ENCODE measurements around the gene GPX1.
"Not testable (repeated sequence)": the region's sequence is repeated elsewhere in the genome, so short reads cannot be mapped to it uniquely, and the experiment has no call there.

GPX1 gene

DNA sequence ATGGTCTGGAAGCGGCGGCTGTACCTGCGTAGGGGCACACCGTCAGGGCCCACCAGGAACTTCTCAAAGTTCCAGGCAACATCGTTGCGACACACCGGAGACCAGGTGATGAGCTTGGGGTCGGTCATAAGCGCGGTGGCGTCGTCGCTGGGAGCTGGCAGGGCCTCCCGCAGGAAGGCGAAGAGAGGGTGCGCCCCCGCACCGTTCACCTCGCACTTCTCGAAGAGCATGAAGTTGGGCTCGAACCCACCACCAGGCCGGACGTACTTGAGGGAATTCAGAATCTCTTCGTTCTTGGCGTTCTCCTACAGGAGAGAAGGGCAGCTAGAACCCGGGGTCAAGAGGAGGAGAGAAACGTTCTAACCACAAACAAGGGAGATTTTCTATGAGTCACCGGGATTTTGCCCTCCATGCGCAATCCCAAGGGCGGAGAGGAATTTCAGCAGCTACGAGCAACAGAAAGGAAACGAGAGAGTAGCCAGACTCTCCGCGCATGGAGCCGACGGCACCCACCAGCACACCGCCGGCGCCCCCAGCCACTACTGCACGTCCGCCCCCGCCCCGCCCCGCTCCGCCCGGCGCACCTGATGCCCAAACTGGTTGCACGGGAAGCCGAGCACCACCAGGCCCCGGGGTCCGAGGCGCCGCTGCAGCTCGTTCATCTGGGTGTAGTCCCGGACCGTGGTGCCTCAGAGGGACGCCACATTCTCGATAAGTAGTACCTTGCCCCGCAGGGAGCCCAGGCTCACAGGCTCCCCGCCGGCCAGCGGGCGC lies 523 bp downstream of the GPX1 start:
- peak; percentile 94 for DNase-seq (ENCODE audit: low read depth)

DNA sequence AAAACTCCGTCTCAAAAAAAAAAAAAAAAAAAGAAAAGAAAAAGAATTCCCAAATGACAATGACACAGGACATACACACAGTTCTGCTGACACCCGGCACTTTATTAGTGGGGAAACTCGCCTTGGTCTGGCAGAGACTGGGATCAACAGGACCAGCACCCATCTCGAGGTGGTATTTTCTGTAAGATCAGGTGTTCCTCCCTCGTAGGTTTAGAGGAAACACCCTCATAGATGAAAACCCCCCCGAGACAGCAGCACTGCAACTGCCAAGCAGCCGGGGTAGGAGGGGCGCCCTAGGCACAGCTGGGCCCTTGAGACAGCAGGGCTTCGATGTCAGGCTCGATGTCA lies 1.1 kb downstream of the GPX1 start:
- not testable (repeated sequence) for DNase-seq (ENCODE audit: low read depth)

DNA sequence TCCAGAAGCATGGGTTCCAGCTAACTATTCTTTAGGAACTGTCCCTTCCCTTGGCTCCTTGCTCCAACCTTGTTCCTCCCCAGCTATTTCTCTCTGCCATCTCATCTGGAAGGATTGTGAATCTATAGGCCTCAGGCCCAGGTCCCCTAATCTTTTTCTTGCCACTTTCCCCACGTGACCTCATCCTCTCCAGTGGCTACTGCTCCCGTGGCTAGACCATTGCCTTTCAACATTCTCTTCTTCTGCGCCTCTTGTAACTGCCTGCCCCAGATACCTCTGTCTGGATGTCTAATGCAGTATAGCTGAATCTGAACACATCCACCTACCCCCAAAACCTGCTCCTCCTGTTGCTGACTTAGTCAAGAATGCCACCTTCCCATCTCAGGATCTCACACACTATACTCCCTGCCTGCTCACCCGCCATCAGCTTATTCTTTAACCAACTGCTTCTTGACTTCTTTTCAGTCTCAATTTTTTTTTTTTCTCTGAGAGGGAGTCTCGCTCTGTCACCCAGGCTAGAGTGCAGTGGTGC lies 5.2 kb downstream of the GPX1 start:
- DNase-seq (ENCODE audit: low read depth) = no peak

DNA sequence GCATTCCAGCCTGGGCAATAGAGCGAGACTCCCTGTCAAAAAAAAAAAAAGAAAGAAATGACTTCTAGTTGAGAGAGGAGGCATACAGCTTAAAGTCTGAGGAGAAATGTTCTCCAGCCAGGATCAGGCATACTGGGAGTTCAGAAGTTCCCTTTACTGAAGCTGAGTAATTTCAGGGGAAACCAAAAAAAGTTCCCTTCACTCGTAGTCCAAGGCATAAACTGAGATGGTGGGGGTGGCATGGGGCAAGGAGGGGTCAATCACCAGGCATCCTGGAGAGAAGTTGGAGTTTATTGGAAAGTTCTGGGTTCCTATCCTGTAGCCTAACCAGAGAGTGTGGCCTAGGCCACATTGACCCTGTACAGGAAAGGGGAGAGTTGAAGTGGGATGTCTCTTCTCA lies 5.9 kb downstream of the GPX1 start:
- no peak for DNase-seq (ENCODE audit: low read depth)

DNA sequence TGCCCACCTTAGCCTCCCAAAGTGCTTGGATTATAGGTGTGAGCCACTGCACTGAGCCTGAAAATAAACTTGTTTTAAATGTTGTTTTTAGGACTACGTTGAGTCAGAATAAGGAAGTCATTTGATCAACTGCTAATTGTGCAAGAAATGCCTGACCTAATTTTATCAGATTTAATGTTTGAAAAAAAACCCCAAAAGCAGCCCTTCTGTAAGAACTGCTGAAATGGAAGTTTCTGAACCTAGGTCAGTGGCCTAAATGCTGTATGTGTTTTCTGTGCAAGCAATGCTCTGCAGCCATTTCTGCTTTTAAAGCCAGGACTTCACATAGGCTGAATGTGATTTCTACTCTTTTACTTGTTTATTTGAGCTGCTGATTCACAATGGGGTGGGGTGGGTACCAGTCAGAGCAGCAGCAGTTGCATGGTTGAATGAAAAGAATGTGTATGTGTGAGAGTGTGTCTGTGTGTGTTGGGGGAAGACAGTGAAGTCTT lies 6.6 kb downstream of the GPX1 start:
- DNase-seq (ENCODE audit: low read depth) = peak; percentile 96

DNA sequence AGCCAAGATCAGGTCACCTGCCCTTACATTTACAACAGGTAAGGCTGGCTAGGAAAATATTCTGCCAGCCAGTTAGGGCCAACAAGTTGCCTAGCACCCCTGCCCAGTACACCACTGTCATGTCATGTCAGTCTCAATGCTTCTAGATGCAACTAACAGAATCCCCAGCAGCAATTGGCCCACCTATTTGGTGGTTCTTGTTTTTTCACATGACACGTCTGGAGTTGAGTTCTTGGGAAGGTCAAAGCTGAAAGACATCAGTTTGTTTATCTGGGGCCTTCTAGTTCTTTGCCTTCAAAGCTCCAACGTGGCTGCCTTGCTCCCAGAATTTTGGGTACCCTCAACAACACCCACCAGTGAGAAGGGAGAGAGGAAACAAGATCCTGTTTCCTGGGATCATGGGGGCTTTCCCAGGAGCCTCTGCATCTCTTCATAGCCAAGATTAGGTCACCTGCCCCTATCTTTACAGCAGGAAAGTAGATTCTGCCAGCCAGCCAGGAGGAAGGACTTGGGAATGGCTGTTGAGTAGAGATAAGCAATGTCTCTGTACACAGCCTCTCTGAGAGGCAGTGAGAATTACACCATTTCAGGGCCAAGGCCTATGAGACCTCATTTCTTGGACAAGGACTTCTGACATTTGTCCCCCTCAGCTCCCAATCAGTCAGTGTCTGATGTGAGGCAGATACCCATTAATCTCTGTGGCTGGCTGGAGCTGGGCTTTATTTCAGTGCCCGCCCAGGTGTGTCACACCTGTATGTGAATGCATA lies 8.6 kb downstream of the GPX1 start:
- no peak for DNase-seq (ENCODE audit: low read depth)

DNA sequence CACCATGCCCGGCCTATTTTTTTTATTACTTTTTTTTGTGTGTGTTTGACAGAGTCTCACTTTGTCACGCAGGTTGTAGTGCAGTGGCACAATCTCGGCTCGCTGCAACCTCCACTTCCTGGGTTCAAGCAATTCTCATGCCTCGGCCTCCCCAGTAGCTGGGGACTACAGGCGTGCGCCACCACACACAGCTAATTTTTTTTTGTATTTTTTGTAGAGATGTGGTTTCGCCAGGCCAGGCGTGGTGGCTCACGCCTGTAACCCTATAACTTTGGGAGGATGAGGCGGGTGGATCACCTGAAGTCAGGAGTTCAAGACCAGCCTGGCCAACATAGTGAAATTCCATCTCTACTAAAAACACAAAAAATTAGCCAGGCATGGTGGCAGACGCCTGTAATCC lies 9.8 kb downstream of the GPX1 start:
- not testable (repeated sequence) for DNase-seq (ENCODE audit: low read depth)

DNA sequence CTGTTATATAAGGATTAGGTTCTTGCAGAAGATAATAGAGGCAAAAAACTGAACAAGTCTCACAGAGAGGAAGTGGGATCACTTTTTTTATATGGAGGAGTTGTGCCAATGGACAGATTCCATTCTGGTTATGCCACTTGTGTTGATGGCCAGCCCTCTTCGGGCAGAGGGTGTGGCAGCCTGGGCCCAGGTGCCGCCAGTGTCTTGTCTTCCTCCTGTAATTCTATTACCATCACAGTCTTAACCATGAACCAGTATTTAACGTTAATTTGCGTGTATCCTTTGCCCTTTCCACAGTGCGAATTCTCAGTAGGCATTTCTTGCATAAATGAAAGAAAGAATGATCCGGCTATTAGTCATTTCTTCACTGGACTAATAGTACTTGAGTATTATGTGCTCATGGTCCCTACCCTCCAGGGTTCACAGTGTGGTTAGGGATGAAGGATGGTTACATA lies 11.3 kb downstream of the GPX1 start:
- DNase-seq (ENCODE audit: low read depth) = no peak

DNA sequence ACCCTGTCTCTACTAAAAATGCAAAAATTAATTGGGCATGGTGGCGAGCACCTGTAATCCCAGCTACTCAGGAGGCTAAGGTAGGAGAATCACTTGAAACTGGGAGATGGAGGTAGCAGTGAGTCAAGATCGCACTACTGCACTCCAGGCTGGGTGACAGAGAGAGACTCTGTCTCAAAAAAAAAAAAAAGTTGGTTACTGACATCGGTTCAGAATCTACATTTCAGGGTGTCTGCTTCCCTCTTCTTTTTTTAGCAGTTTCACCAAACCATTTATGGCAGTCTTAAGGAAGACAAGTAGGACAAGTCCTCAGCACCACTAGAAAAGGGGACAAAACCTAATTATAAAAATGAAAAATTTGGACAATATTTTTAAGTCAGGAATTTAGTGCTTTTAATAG lies 15.0 kb downstream of the GPX1 start:
- DNase-seq (ENCODE audit: low read depth) = no peak

DNA sequence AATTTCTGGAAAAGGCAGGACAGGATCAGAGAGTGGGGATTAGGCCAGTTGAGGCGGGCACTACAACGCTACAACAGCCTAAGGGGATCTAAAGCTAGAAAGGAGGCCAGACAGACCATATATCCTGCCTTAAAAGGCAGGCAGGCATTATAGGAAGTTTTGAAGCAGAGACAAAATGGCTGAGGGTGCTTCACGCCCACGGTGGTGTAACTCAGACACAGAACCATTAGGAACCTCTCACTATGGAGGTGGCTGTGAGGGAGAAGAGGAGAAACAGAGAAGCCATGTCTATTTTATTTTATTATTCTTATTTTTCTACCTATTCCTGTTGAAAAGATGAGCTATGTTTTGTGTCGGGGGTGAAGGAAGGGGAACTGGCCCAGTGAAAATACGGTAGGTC lies 16.2 kb downstream of the GPX1 start:
- no peak for DNase-seq (ENCODE audit: low read depth)

DNA sequence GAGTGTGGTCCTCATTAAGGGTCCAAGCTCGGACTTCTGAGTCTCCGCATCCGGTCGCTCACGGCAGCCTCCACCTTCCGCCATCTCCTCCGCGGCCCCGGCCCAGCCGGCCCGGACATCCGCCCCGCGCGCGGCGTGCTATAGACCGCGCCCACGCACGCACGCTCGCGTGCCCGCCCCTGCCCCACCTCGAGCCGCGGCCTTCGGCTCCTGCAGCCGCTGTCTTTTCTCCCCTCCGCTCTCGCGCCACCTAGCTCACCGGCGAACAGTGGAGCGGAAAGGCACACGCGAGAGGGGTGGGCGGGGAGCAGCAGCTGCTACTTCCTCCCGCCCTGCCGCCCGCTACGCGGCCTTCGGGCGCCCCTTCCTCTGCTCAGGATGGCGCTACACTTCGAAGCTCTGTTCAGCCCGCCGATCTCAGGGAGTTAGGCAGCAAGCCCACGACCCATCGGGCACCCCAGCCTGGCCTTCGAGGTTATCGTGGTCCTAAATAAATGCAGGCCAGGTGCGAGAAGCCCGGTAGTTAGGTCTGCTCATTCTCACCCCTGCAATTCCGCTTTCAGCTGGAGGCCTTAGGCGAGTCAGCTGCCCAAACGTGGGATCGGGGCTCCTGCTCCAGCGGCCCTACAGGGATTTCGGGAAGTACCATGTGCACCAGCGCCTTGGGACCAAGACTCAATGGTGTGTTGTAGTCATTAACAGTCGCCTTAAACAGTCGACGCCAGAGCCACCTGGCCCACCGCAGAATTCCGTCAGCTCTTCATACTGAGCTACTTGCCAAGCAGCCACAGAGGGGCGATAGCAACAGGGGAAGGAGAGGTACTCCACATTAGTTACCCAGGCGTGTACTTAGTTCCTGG lies 18.0 kb downstream of the GPX1 start, which contains the start of gene USP4:
Gene USP4, minus strand, starts transcription at position 113 of the 860 bp plus-strand sequence. Its CDS starts 29 bp downstream, at position 84.
- DNase-seq (ENCODE audit: low read depth) = peak; percentile 90

DNA sequence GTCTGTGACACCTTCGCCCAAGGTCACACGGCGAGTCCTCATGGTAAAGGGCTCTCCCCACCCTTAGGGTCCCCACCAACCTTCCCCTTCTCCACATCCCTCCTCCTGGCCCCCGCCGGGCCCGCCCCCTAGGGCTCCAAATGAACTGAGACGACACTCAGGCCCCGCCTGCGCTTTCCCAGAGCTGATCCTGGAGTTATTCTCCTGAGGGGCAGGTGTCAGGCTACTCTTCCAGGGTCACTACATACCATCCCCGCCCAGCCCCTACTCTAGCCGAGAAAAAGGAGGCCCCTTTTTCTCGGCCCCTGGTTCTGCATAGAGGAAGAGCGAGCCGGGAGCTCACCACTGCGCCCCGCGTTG lies 18.6 kb downstream of the GPX1 start:
- DNase-seq (ENCODE audit: low read depth) = no peak

DNA sequence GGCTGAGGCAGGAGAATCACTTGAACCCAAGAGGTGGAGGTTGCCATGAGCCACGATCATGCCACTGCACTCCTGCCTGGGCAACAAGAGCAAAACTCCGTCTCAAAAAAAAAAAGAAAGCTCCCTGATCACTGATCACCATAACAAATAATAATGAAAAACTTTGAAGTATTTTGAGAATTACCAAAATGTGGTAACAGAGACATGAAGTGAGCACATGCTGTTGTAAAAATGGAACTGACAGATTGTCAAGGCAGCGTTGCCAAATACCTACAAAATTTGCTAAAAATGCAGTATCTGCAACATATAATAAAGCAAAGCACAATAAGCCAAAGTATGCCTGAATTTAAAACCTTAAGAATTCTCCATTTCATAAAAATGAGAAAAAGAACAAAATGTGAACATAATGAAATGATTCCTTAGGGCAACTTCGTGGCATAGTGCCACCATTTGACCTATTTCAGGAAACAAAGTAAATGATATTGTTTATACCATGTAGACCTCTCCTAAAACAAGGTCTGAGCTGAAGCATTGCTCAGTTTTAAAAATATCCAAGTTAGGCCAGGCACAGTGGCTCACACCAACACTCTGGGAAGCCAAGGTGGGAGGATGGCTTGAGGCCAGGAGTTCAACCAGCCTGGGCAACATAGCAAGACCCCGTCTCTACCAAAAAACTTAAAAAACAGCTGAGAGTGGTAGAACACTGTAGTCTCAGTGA lies 24.1 kb downstream of the GPX1 start:
- no peak for DNase-seq (ENCODE audit: low read depth)

DNA sequence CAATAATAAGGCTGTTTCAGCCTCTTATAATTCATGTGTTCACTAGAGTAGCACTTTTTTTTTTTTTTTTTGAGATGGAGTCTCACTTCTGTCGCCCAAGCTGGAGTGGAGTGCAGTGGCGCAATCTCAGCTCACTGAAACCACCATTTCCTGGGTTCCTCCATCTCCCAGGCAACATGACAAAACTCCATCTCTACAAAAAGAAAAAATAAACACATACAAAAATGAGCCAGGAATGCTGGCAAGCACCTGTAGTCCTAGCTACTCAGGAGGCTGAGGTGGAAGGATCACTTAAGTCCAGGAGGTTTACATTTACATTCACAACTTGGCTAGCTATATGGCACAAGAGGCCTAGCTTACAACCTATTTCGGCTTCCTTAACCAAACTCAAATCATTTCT lies 25.1 kb downstream of the GPX1 start:
- DNase-seq (ENCODE audit: low read depth) = no peak

DNA sequence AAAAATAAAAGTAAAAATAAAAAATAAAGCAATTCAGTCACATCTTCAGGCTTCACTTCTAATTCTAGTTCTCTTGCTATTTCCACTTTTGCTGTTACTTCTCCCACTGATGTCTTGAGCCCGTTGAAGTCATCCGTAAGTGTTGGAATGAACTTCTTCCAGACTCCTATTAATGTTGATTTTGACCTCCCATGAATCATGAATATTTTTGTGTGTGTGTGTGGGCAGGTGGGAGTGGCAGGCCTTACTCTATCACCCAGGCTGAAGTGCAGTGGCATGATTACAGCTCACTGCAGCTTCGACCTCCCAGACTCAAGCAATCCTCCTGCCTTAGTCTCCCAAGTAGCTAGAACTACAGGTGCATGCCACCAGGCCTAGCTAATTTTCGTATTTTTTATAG lies 29.0 kb downstream of the GPX1 start:
- DNase-seq (ENCODE audit: low read depth) = peak; percentile 47

DNA sequence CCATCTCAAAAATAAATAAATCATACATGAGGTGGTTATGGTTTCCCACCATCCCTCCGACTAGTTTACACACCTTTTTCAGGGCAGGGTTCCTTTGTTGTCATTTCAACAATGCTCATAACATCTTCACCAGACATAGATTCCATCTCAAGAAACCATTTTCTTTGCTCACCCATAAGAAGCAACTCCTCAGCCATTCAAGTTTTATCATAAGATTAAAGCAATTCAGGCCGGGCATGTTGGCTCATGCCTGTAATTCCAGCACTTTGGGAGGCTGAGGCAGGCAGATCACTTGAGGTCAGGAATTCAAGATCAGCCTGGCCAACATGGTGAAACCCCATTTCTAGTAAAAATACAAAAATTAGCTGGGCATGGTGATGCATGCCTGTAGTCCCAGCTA lies 29.8 kb downstream of the GPX1 start:
- not testable (repeated sequence) for DNase-seq (ENCODE audit: low read depth)

DNA sequence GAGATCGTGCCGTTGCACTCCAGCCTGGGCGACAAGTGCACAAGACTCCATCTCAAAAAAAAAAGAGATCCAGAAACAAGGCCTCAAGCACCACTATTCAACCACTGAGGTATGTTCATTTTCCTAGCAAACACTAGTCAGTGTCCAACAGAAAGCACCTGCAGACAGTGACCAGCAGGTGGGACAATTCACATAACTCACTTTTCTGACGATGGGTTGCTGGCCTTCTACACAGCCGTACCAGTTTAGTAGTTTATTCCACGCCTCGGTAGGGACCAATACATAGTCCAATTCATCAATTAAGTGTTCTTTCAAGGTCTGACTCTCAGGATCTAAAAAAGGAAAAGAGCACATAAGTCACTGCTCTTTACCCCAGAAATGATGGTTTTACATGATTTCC lies 30.7 kb downstream of the GPX1 start:
- DNase-seq (ENCODE audit: low read depth) = no peak

DNA sequence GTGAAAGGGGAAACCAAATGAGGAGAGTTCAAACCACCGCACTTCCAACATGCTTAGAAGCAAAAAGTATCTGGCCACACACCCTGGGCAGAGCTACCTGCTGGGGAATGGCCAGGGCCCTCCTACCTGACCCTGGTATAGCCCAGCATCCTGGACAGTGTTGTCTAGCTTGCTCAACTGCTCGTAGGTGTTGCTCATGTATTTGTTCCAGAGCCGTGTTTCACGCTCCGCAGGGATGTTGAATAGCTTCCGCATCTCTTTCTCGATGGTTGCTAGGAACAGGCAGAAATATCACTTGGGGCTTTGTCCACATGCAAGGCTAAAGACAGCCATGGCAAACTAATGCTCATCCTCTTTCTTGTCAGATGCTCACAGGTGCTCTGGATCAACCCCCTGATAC lies 33.4 kb downstream of the GPX1 start:
- DNase-seq (ENCODE audit: low read depth) = no peak

DNA sequence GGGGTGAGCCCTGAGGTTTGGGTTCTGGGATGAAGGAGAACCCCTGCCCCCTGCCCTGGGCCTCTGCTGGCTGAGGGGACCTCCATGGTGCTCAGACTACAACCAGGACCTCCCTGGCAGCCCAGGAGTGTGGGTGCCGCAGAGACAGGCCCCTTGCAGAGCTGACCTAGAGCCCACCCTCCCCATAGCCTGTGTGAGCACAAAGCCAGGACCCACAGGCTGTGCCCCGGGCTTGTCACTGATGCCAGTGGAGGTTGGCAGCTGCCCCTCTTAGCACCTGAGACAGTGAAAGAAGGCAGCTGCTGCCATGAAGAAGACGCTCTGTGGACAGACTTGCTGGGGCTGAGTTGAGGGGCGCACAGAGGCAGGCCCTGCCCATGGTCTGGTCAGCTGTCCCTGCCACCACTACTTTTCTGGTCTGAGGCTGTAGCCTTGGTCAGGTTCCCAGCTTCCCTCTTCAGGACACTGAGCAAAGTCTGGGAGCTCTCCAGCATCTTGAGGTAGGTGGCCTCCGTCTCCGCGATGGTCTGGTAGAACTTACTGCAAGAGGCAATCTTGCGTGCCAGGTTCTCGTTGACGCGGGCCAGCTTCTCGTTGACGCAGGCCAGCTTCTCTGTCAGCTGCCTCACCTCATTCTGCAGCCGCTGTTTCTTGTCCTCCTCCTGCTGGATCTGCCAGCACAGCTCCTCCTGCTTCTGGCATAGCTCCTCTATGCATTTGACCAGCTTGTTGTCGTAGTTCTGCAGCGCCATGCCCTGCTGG lies 41.3 kb downstream of the GPX1 start:
- DNase-seq (ENCODE audit: low read depth) = no peak

DNA sequence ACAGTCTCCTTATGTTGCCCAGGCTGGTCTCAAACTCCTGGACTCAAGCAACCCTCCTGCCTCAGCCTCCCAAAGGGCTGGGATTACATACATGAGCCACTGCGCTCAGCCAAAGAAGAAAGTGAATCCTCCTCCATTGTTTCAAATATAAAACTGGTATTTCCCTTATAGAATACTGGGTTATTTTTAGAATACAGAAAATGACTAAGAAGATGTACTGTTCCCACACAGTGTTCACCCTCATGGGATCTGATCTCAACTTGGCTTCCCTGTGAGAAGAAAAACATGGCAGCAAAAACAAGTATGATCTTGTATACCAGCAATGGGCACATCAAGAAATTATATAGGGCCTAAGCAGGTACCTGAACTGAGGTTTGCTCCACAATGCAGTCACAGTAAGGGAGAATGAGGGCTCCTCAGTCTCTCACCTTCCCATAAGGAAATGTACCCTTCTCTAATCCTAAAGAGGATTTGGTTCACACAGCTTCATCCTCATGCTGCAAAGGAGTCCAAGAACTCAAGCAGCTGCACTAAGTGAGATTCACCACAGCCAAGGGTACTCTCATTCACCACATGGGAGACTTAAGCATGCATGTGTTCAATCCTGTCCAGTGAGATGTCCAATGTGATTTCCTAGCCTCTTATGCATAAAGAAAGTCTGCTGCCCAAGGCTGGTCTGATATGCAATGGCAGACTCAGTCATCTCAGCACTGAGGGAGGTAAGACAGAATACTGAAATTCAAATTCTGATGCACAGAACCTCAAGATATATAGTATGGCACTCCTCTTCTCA lies 44.1 kb downstream of the GPX1 start:
- peak; percentile 18 for DNase-seq (ENCODE audit: low read depth)

Measured in amniotic epithelial cell (primary cell).